Measurements from ENCODE around the gene PLIN1.

PLIN1 gene

DNA sequence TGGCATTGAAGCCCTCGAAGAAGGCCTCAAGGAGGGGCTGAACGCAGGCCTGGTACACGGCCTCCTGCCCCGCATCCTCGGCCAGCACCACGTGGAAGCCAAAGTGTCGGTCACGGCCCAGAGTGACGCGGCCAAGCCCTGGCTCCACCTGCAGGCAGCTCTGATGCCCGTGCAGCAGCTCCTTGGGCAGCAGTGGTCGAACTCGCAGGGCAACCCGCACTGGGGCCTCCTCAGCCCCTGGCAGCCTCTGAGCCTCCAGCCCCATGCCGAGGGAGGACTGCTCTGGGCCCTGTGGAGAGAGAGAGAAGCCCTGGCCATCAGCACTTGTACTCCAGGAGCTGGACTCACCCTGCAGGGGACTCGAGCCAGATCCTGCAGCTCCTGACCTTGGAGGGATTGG is 26.5 kb downstream of the PLIN1 start:
- DNase-seq (ENCODE audit: low read depth, low spot score), result no peak

DNA sequence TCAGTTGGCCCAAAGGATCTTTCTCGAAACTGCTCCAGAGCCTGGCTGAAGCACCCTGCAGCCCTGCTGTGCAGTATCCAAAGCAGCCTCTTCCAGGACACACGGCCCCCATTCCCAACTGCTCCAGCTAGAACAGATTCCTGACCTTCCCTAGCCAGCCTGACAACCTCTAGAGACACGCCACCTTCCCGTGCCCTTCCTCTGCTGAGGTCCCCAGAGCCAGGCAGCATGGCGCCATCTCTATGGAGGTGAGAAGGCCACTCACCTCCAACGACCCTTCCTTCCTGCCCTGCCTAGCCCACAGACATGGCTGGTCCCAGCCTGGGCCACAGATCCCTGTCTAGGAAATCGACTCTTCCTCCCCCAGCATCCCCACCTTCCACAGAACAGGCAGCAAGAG is 27.0 kb downstream of the PLIN1 start:
- no peak for DNase-seq (ENCODE audit: low read depth, low spot score)

DNA sequence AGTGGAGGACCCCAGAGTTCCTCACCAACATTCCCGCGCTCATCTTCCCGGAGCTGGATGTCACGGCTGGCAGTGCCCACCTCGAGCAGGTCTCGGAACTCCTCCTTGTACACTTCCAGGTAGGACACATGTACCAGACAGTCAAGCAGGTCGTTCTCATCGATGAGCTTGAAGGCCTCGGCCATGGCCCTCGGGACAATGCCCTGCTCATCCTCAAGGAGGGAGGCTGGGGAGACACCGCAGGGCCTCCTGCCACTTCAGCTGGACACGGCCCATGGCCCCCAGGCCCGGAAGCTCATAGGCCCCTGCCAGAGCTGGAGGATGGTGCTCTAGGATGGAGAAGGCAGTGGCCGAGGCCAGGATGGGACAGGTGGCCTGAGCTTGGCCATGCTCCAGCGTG is 29.5 kb downstream of the PLIN1 start:
- DNase-seq (ENCODE audit: low read depth, low spot score), result no peak

DNA sequence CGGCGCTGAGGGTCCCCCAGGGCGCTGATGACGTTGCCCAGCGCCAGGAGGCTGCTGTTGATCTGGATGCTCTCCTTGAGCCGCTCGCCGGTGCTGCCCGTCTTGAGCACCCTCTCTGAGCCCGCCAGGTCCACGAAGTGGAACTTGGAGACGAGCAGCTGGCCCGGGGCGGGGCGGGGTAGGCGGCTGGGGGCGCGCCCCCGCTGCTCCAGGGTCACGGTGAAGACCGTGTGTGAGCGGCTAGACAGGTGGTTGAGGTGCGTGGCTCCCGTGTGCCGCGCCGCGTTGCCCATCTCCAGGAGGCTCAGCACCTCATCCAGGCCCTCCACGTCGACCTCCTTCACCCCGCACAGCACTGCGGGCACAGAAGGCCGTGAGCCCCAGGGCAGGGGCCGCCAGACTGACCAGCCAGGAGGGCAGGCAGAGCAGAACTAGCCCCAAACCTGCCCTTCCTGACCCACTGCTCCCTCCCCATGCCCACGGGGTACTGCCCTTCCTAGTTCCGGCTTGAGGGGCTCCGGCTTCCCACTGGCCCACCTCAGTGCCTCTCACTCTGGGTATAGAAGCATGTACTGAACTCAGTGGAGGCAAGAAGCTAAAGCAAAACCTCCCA is 30.0 kb downstream of the PLIN1 start:
- DNase-seq (ENCODE audit: low read depth, low spot score), result no peak

DNA sequence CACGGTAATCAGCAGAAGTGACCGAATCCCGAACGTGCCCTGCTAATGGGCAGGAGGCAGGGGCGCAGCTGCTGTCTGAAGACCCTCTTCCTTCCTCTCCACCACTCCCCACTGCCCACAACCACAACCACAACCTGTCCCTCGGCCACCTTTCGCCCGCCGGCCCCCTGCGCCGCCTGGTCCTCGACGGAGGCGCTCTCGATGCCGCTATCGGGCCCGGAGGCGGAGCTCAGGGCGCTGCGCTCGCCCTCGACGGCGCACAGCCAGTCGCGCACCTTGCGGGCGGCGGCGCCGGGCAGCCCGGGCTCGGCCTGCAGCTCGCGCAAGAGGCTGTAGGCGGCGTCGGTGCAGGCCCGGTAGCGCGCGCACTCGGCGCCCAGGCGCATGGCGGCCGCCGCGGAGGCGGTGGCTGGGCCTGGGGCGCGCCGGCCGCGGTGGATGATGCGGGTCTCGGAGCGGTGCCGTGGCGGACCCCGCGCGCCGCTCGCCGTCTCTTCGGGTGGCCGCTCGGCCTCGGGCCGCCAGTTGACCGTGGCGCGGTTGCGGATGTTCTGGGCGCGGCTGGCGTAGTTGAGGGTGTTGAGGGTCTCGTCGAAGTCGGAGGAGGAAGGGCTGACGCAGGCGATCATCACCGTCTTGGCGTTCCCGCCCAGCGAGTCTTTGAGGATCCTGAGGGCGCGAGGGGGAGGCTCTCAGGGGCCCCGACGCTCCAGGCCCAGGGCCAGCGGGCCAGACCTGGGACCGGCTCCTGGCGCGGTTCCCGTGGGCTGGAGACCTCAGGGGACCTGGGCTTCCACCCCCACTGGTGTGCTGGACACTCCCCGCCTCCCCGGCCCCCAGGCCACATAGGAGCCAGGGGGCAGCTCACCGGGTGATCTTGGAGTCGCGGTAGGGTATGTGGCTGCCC is 30.8 kb downstream of the PLIN1 start:
- no peak for DNase-seq (ENCODE audit: low read depth, low spot score)

DNA sequence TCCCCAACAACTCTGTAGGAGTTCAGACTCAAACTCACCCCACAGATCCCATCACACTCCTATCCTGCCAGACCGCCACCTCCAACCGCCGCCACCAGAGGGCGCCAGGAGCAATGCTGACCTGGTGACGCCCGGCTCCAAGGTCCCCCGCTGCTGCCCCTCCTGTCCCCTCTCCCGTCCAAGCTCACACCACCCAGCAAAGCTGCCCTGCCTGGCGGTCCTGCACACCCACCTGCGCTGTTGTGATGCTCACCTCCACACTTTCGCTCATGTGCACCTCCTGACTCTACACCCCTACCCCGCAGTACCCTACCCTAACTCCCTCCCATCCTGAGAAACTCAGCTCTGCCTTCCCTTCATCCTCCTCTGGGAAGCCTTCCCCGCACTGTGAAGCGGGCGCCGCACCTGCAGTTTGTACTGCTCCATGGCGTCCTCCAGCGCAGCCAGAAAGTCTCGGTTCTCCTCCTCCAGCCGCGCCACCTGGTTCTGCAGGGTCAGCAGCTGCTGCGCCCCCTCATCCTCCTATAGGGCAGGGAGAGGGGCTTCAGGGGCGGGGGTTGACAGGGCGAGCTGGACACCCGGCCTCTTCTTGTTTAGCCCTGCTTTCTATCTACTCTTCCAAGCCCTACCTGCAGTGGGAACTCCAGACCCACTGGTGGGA is 31.8 kb downstream of the PLIN1 start:
- peak; percentile 29 for DNase-seq (ENCODE audit: low read depth, low spot score)

DNA sequence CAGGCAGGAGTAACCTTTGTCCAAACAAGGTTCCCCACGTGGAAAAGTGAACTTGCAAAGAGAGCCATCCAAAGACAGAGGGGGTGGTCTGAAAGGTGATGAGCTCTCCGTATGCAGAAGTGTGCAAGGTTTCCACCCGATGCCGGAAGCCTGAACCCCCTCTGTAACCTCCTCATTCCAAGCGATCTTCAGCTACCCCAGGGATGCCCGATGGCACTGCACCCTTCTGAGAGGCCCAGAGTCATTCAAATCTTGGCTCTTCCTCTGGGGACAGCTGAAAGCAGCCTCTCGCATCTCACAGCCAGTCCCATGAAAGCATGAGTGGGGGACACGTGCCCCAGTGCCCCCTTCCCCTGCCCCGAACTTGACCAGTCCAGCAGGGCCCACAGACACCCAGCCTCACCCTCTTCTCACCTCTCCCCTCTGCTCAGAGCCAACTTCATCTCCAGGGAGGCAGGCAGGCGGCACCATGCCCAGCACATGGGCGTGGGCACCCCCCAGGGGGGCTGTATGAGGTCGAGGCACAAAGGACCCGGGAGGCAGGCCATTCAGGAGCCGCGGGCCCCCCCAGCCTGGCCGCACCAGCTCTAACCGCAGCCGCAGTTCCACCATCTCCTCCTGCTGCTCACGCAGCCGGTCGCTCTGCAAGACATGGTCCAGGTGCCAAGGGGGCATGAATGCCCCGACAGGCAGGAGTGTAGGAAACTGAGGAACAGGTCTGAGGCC is 32.6 kb downstream of the PLIN1 start:
- DNase-seq (ENCODE audit: low read depth, low spot score), result no peak

DNA sequence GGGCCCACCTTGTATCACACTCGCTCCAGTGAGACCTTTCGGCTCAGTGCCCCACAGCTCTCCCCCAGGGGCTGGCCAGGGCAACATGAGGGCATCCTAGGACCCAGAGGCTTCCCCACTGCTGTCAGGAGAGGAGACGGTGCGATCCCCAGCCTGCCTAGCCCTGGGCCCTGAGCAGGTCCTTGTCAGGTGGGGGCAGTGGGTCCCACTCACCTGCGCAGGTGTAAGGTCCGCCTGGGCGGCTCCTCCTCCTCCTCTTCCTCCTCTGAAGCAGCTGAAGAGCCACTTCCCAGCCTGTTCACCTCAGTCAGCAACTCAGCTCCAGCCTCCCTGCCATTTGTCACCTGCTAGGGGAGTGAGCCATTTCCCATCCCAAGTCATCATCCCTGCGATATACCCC is 33.5 kb downstream of the PLIN1 start:
- no peak for DNase-seq (ENCODE audit: low read depth, low spot score)

DNA sequence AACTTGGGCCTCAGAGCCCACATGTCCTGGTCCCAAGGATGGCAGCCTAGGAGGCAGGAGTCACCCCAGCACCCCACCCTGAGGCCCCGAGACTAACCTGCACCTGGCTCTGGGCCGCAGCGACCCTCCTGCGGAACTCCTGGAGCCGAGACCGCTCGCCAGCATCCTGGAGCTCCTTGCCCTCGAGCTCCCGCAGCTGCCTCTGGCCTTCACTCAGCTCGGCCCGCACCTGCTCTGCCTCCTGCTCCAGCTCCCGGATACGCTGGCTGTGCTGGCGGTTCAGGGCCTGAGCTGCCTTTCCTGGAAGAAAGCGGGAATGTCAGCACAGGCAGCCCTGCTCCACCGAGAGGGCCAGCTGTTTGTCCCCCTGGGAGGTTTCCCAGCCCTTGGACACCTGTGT is 37.1 kb downstream of the PLIN1 start:
- no peak for DNase-seq (ENCODE audit: low read depth, low spot score)

DNA sequence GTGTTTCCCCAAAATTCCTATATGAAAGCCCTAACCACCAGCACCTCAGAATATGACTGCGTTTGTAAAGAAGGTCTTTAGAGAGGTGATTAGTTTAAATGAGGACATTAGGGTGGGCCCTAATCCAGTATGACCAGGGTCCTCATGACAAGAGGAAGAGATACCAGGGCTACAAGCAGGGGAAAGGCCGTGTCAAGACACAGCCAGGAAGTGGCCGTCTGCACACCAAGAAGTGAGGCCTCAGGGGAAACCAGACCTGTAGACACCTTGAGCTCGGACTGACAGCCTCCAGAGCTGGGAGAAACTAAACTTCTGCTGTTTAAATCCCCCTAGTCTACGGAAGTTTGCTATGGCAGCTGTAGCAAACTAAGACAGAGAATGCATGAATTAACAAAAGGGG is 38.1 kb downstream of the PLIN1 start:
- DNase-seq (ENCODE audit: low read depth, low spot score), result no peak

DNA sequence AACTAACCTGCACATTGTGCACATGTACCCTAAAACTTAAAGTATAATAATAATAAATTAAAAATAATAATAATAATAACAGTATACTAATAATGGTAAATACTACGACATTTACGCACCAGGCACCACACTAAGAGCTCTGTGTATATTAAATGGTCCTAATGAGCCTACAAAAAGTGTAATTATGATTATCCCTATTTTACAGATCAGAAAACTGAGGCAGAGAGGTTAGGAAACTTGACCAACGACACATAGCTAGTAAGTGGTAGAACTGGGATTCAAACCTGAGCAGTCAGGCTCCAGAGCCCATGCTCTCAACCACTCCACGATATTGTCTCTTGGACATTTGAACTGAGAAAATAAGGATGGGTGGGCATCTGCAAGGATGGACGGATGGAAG is 38.9 kb downstream of the PLIN1 start:
- no peak for DNase-seq (ENCODE audit: low read depth, low spot score)

DNA sequence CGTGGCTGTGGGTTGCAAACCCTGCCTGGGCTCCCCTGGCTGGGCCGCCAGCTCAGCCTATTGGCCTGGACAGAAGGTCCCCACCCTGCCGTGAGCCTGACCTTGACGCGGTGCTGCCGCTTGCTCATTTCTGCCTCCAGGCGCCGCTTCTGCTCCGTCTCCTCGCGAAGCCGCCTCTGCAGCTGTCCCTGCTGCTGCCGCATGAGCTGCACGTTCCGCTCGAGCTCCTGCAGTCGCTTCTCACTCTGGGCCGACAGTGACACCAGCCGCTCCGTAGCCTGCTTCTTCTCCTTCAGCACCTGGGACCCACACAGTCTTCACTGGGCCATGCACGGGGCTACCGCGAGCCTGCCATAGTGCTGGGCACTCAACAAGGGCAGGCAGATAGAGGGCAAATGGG is 45.6 kb downstream of the PLIN1 start:
- DNase-seq (ENCODE audit: low read depth, low spot score), result no peak

DNA sequence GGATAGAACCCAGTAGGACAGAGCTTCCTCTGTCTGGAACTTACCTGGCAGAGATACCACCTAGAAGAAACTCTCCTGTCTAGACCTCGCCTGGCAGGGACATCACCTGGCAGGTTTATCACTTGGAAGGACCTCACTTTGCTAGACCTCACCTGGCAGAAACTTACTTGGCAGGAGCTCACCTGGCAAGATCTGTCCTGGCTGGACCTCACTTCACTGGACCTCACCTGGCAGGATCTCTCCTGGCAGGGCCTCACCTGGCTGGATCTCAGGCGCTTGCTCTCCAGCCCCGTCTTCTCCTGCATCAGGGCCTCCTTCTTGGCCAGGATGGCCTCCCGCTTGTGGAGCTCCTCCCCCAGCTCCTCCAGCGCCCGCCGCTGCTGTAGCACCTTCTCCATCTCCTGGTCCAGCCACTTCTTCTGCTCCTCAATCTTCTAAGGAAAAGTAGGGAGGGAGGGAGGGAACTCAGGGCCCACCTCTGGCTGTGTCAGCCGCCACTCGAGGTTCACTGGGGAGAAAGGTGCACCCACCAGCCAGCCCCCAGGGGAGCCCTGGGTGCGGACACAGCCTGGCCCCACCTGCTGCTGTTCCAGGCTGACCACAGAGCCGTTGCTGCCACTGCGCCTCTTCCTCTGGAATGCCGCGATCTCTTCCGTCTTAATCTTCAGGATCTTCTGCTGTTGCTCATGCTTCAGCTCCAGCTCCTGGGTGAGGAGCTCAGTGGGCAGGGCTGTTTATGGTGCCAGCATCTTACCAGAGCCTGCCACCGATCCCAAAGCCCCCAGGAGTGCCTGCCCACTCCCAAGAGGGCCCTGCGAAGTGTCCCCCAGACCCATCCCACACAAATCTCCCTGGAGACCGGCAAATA is 46.4 kb downstream of the PLIN1 start:
- no peak for DNase-seq (ENCODE audit: low read depth, low spot score)

DNA sequence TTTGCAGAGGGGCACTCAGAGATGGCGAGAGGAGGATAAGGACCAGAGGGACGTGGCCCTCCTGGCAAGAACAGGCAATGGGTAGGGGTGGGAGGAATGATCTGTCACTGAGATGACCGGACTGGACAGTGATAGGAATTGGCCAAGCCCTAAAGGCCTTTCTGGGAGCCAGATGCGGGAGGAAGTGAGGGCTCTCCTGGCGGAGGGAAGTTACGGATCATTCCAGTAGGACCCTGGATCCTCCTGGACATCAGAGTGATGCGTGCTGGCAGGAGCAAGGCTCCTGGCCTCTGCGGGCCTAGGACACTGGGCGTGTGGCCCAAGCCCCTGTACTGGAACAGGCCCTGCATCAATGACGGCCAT is 47.3 kb downstream of the PLIN1 start:
- no peak for DNase-seq (ENCODE audit: low read depth, low spot score)

DNA sequence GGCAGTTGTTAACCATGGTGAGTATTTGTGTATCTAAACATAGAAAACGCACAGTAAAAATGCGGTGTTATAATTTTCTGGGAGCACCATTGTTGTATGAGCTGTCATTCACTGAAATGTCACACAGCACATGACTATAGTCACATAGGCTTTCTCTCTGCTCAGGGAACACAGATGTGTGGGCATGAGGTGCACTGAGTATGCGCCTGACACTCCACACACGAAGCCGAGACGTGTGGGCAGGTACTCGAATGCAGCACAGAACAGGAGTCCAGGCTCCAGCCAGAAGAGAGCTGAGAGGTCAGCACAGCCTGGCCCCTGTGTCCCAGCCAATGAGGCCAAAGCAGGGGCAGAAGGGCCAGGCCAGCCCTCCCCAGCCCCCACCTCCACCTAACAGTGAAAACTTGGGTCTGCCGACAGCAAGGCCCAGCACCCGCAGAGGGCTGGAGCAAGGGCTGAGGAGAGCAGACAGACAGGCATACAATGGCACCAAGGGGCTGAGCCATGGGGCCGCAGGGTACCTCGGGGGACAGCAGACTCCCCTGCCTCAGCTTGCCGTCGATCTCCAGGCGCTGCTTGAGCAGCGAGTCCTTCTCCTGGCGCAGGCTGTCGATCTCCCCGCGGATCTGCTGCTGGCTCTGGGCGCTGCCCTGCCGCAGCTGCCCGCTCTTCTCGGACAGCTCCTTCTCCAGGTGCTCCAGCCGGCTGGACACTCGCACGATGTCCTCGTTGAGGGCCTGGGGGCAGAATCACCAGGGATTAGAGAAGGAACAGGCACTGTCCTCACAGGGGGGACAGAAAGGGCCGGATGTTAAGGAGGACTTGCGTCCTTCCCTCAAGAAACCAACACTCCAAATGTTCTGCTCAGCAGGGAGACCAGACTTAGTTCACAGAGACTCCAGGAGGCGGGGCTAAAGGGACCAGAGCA is 47.9 kb downstream of the PLIN1 start:
- DNase-seq (ENCODE audit: low read depth, low spot score), result no peak

DNA sequence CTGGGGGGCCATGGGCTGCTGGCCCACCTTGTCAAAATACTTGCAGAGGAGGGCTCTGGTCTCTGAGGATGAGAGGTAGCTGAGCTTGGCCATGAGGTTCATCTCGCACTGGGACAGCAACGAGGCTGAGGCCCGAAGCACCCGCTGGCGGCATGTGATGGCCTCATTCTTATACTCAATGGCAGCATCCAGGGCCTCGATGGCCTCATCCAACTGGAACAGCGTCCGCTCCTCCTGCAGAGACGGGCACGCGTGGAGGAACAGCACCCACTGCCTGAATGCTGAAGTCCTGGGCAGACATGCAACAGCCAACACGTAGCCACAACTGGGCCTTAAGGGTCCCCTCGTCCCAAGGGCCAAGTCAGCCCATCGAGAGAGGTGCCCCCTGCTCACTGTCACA is 48.9 kb downstream of the PLIN1 start:
- no peak for DNase-seq (ENCODE audit: low read depth, low spot score)

DNA sequence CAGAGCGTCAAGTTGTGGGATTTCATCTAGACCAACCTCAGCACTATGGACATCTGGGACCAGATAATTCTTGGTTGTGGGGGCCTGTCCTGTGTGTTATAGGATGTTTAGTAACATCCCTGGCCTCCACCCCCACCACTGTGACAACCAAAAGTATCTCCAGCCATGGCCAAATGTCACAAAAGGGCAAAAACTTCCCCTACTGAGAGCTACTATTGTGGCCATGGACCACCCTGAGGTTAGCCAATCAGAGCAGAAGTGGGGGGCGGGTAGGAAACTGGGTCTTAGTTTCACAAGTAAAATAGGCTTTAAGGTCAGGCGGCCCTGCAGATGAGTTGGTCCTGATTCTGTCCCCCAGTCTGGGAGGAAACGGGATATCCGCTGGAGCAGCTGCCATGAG is 49.3 kb downstream of the PLIN1 start:
- DNase-seq (ENCODE audit: low read depth, low spot score), result no peak

DNA sequence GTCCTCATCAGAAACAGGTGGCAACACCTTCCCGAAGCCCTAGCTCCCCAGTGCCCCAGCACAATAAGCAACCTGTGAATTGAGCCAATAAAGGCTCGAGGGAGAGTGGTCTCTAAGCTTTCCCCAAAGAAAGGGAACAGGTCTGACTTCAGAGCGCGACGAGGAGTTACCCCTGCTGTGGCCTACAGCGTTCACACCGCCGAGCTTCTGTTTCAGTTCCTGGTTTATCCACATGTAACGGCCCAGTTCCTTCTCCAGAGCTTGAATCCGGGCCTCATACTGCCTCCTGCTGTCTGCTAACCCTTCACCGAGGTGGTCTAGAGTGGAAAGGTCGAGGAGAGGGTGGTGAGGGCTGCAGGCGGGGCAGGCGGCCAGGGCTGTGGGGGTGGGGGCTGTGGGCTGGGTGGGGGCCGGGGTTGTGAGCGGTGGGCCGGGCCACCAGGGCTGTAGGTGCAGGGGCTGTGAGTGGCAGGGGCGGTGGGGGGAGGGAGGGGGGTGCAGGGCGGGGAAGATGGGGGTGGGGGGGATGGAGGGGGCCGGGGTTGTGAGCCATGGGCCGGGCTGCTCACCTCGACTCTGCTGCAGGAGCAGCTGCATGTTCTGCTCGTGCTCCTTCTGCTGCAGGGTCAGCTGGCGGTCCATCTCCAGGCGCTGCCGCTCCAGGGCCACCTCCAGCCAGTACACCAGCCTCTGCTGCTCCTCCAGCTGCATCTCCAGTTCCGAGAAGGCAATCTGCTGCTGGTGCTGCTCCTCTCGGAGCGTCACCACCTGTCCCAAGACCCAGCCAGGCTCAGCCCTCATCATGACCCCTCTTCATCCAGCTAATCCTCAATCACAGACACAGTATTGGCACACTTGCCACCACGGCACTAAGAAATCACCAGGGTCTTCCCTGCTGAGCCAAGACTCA is 50.1 kb downstream of the PLIN1 start:
- no peak for DNase-seq (ENCODE audit: low read depth, low spot score)

DNA sequence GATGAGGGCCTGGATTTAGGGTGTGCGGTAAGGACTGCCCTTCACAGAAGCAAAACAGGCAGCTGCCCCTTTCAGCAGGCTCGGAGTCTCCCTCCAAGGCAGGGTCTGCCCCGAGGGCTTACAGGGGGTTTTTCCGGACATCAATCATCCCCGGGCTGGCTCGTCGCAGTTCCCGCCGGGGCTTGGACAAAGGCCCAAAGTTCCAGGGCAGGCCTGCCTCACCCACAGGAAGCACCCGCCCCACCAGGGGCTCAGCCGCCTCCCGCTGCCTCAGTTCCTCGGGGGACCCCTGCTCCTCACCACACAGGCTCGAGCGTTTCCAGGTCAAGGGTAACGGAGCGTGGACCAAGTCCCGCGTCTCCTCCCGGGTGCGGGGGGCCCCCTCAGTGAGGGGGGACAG is 50.9 kb downstream of the PLIN1 start:
- no peak for DNase-seq (ENCODE audit: low read depth, low spot score)
